NCI-H1105 (cell line): ENCODE measurements around the gene SKAP2.

ENCODE experiments used
- DNase-seq: peaks from one replicate; lab custom pipeline; 2025; lab: John Stamatoyannopoulos, UW

Gene SKAP2

DNA sequence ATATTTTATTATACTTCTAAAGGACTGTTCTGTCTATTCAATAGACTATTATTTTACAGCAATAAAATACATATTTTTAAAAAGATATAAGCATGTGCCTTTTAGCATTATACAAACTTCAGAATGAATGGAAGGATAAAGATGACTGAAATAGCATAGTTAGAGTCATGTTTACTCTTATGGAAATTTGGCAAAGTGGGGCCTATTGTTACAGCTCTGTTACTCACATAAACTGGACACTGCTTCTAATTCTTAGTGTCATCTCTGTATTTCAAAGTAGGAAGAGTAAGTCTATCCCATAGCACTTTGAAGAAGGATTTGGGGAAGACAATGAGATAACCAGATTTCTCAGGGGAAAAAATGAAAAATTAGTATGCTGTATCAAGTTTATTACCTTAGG, 168.2 kb downstream of the SKAP2 start:
- DNase-seq = no peak

DNA sequence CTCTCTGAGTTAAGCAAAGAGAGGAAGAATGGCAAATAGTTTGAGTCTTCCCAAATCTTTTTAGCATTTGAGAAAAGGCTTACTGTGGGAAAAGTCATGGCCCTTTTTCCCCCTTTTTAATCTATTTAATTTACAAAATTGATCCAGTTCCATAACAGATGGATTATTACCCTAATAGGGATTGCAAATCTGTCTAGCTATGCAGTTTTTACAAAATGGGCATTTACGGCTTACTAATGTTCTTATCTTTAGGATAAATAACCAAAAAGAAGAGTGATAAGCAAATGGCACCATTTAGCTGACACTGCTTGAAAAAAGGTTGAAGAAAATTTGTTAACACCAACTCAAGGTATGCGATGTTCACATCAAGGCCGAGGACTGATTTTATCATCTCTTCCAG, 169.7 kb downstream of the SKAP2 start:
- DNase-seq = no peak

GRCh38 chr7:26694141-26694540, 170.2 kb downstream of the SKAP2 start:
- DNase-seq = no peak

GRCh38 chr7:26691886-26692285, 172.5 kb downstream of the SKAP2 start:
- DNase-seq = no peak

DNA sequence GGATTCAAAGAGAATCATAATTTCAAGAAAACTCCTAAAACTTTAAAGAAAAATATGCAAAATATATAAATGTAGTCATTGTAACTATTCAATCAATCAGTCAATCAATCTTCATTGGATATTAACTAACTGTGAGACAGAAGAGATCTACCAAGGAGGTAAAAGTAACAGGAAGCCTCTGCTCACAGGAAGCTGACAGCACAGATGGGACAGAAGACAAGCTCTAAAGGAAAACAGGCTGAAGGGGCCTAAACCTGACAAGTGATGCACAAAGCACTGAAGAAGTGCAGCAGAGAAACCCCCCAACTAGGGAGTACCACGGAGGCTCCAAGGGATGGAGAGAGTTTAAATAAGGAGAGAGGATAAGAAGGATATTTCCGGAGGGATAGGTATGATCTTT, 173.0 kb downstream of the SKAP2 start:
- DNase-seq = no peak

DNA sequence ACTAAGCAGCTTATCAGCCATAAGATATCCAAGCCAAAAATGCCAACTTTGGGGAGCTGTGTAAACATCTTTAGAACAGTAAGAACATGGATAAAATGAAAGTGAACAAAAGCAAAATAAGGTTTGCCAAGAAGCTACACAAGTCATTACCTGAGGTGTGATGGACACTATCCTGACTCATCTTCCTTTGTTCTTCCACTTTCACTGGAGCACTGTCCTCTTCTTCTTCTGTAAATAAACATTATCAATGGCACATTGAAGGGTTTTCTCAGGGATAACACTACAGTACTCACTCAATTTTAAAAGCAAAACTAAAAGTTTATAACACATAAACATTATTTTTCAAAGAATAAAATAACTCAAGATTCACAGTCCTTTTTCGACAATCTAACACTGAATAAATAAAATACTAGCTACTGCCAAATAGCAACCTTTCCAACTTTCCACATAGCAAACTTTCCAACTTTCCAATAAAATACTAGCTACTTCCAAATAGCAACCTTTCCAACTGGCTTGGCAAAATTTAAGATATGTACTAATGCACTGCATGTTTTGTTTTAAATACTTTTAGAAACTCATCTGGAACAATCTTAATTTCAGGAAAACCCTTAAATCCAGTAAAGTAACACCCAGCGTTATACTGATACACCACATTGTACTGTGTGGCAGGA, 174.1 kb downstream of the SKAP2 start:
- no peak for DNase-seq

GRCh38 chr7:26688936-26689506, 175.4 kb downstream of the SKAP2 start:
- DNase-seq = no peak

- DNase-seq = no peak
Measured at GRCh38 chr7:26688388-26688787, 176.0 kb downstream of the SKAP2 start.

GRCh38 chr7:26687032-26687431, 177.4 kb downstream of the SKAP2 start:
- DNase-seq = no peak

DNA sequence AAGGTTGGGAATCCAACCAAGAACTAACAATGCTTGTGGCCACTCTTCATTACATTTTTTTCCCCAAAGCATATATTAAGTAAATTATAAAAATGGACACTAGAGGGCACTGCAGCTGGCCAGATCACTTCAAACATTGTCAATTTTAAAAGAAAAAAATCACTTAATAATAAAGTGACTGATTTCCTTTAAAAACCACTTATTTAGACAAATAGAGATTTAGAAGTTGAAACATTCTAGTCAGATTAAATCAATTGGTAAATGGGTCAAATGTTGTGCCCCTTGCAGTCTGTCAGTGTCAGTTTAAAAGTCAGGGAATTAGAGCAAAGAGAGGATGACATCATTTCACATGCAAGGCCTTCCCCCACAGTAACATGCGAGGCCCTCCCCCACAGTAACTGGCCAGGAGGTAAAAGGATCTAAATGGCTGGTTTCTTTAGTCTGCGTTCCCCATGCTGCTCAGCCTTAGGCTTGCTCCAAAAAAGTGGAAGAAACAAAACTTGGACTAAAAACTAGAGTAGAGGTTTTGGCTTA, 177.9 kb downstream of the SKAP2 start:
- peak; percentile 39 for DNase-seq

- DNase-seq = no peak
Measured at GRCh38 chr7:26685606-26686005, 178.8 kb downstream of the SKAP2 start.

- DNase-seq = peak; percentile 45
Measured at GRCh38 chr7:26684447-26684846, 179.9 kb downstream of the SKAP2 start.

DNA sequence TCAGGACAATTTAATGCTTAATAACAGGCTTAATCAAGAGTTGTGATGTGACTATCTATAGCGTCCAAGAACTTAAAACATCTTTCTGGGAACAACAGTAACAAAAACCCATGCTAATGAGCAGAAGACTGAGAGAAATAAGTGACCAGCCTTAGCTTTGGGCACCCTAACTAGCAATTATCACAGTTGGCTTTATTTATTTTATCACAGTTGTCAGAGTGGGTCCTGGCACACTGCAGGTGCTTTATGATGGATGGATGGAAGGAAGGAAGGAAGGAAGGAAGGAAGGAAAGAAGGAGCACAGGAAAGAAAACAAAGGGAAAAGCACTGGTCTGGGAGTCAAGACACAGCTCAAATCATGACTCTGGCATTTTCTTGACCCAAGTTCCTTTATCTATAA, 181.1 kb downstream of the SKAP2 start:
- no peak for DNase-seq

- peak; percentile 28 for DNase-seq
Measured at GRCh38 chr7:26681819-26682418, 182.5 kb downstream of the SKAP2 start.

- DNase-seq = no peak
Measured at GRCh38 chr7:26680587-26680986, 183.8 kb downstream of the SKAP2 start.

GRCh38 chr7:26675143-26675887, 189.1 kb downstream of the SKAP2 start:
- DNase-seq = no peak

DNA sequence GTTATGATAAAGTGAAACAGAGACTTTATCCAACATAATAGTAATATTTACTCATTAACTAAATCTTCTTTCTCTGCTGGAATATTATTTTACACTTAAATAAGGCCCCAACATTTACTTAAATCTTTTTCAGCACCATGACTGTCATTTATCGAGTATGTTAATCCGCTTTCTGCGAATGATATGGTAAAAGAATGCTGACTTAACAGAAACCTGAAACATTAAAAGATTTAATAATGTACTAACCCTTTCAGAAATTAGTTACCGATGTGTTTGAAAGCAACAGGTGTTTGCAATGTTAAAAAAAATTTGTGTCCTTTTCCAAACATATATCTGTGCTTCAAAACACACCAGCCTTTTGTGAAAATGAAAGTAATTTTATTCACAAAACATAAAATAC, 190.5 kb downstream of the SKAP2 start:
- DNase-seq = no peak

DNA sequence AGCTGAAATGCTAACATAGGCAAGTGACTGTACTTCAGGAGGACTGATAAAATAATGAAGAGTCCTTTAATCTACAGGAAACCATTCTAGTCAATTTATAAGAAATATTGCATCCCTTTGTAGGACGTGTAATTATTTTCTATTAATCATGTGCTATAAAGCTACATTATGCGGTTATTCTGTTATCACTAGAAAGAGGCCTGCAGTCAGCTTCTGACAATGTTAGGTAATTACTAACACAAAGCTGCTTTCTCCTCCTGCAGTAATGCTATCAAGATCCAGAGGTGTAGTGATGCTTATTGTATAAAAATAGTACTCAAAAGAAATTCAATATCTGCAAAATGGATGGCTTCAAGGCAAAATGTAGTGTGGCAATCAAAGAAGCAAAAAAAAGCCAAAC, 191.1 kb downstream of the SKAP2 start:
- DNase-seq = no peak

DNA sequence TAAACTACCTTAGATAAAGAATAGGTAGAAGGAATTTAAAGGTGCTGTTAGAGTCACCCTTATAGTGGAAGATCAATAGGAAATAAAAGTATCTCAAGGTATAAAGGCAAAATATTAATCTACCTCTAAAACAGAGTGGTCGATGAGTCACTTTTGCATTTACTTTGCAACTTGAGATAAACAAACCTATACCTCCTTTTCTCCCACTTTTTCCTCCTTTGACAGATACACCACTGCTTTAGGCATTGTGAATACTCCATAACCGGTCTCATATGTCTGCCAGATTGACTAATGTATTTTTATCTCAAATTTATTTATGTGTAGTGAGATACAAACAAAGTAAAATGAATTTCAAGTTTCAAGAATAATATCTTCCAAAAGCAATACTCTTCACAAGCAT, 193.5 kb downstream of the SKAP2 start:
- no peak for DNase-seq

DNA sequence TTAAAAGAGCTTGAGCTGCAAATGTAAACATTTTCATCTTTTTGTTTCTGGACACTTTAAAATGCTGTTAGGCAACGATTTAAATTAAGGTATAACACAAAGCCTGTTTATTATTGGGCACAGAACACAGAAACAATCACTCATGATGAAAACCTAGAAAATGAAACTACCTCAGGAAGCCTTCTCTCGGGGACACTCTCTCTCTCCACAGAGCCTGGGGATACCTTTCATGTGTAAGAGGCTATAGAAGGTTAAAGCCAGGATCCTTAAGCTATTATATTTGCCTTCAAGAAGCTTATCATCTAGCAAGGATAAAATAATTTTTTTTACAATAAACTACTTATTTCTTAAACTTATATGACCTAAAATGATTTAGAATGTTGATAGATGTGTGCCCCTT, 194.1 kb downstream of the SKAP2 start:
- no peak for DNase-seq

GRCh38 chr7:26668821-26669220, 195.6 kb downstream of the SKAP2 start:
- no peak for DNase-seq

- DNase-seq = peak; percentile 98
Measured at GRCh38 chr7:26667514-26668133, 196.8 kb downstream of the SKAP2 start.
